IgD-negative memory B cell (primary cell): ENCODE measurements around the gene CADPS. TPM values are rescaled to one million over a fixed set of nuclear protein-coding genes. Genes with fewer than 3 reads are reported as not detected.
A peak's percentile ranks its signal among the peaks of the same experiment; 100 is the strongest.

Source experiments
- H3K27ac Mint-ChIP-seq, 3 donors: one replicate each; pipeline ENCODE4 v1.8.0; 2020 to 2022; ENCODE audit warnings: mild to moderate bottlenecking in 3 of 3, mixed read lengths in 3 of 3, moderate library complexity in 1 of 3
- H3K27me3 Mint-ChIP-seq: one replicate; pipeline ENCODE4 v1.8.0; 2021; ENCODE audit warnings: mixed read lengths
- H3K36me3 Mint-ChIP-seq: one replicate; pipeline ENCODE4 v1.8.0; 2020; ENCODE audit warnings: mild to moderate bottlenecking, mixed read lengths
- H3K4me1 Mint-ChIP-seq, 3 donors: one replicate each; pipeline ENCODE4 v1.8.0; 2020 to 2022; ENCODE audit warnings: mixed read lengths in 3 of 3, mild to moderate bottlenecking in 1 of 3
- H3K4me3 Mint-ChIP-seq, 4 donors: one replicate each; pipeline ENCODE4 v1.8.0; 2020 to 2022; ENCODE audit warnings: mild to moderate bottlenecking in 4 of 4, mixed read lengths in 4 of 4, moderate library complexity in 3 of 4
- H3K9me3 Mint-ChIP-seq, 3 donors: one replicate each; pipeline ENCODE4 v1.8.0; 2020 to 2021; ENCODE audit warnings: mixed read lengths in 3 of 3, mild to moderate bottlenecking in 1 of 3
- polyA plus RNA-seq: library from polyadenylated mRNA; unstranded; fragments of 300-500 nt; fragmentation: Illumina TruSeq; gene quantifications from one replicate; pipeline ENCODE4 v1.2.3, GENCODE V29; 2021

The CADPS gene
- polyA plus RNA-seq, 1 donor from 2014 or later = not detected

DNA sequence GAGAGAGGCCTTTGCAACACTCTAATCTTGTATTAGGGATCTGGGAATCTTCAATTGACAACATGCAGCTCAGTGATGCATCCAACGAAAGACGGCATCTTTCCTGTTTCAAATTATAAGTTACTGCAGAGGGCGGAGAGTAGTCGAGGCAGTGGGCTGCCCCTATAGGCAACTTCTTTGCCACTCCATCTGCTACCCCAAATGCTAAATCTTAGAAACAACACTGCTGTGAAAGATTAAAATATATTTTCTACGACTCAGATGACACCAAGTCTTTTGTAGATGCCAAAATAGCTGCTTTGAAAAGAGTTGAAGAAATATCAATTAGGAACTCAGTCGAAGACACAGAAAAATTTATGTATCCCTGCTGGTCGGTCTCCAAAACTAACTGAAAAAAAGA lies 340.9 kb downstream of the CADPS start:
- H3K4me1 Mint-ChIP-seq = peaks cover 0 to 3% (median 0%) of the 10 kb centered on the region in 3 donors
- H3K27me3 Mint-ChIP-seq = peaks cover 3% of the 10 kb centered on the region
- peak overlapping the region in 1 of 3 donors; percentile 54 for H3K27ac Mint-ChIP-seq
- H3K36me3 Mint-ChIP-seq = no peaks in the 10 kb centered on the region
- H3K4me3 Mint-ChIP-seq = no peak overlapping the region
- peaks cover 0 to 5% (median 3%) of the 10 kb centered on the region in 3 donors for H3K9me3 Mint-ChIP-seq

- no peak overlapping the region for H3K27ac Mint-ChIP-seq
- peaks cover 0 to 5% (median 3%) of the 10 kb centered on the region in 3 donors for H3K9me3 Mint-ChIP-seq
- no peaks in the 10 kb centered on the region for H3K36me3 Mint-ChIP-seq
- H3K4me1 Mint-ChIP-seq = peaks cover 0 to 3% (median 0%) of the 10 kb centered on the region in 3 donors
- H3K27me3 Mint-ChIP-seq = peaks cover 3% of the 10 kb centered on the region
- no peak overlapping the region for H3K4me3 Mint-ChIP-seq
Observed at GRCh38 chr3:62532796-62533195, 342.4 kb downstream of the CADPS start.

DNA sequence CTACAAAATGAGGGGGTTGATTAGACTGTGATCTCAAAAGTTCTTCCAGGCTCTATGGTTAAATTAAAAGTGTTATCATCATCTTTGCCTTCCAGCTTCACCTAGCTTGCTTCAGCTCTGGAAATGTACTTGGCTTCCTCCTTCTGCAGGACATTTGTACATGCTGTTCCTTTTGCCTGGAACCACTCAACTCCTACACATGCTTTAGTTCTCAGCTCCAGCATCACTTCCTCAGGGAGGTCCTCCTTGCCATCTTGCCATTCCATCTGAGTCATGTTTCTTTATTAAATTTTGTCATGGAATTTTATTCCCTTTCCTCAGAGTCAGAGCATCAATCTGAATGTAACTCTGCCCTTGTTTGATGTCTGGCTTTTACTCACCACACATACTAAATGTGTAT lies 343.2 kb downstream of the CADPS start:
- H3K4me3 Mint-ChIP-seq = no peak overlapping the region
- H3K9me3 Mint-ChIP-seq = peaks cover 0 to 5% (median 3%) of the 10 kb centered on the region in 3 donors
- H3K27me3 Mint-ChIP-seq = peaks cover 3% of the 10 kb centered on the region
- no peaks in the 10 kb centered on the region for H3K36me3 Mint-ChIP-seq
- no peak overlapping the region for H3K27ac Mint-ChIP-seq
- peaks cover 0 to 3% (median 0%) of the 10 kb centered on the region in 3 donors for H3K4me1 Mint-ChIP-seq

DNA sequence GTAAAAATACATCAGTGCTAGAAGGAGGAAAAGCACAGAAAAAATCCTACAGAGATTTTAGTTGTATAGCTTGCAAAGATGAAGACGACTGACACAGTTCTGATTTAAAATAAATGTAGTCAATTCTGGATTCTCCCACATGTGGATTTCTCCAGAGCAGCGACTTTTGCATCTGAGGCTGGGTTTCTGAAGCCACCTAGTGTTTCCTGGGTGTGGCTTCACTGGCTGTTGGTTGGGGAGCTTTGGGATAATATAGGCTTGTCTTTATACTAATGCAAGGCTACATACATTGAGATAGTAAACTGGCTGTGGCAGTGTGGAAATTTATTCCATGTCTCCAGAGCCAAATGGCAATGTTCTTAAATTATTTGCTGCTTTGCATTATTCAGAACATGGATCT lies 343.7 kb downstream of the CADPS start:
- Mint-ChIP-seq H3K4me3 (peak overlapping the region in 1 of 4 donors; percentile 54), H3K27ac (no peak overlapping the region), H3K36me3 (no peaks in the 10 kb centered on the region), H3K9me3 (peaks cover 0 to 5% (median 3%) of the 10 kb centered on the region in 3 donors), H3K4me1 (peaks cover 0 to 3% (median 0%) of the 10 kb centered on the region in 3 donors), H3K27me3 (peaks cover 3% of the 10 kb centered on the region)

DNA sequence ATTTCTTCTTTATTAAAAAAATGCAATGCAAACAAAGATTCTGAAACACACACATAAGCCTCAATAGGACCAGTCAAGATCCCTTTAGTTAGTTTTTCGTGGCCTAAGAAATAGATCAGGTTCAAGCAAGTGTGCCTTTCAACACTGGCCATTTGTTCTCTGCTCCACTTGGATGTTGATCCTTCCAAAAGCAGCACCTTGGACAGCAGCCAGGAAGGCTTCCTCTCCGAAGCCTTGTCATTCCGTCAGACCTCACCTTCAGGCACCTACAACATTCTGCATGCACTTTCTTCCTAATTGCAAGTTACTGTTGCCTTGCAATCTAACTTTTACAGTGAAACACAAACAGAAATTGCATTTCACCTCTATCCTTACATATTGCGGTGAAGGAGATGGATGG lies 346.0 kb downstream of the CADPS start:
- Mint-ChIP-seq H3K27ac (no peak overlapping the region), H3K4me1 (peaks cover 0 to 4% (median 0%) of the 10 kb centered on the region in 3 donors), H3K4me3 (no peak overlapping the region), H3K9me3 (peaks cover 0 to 5% (median 3%) of the 10 kb centered on the region in 3 donors), H3K36me3 (no peaks in the 10 kb centered on the region), H3K27me3 (peaks cover 3% of the 10 kb centered on the region)

DNA sequence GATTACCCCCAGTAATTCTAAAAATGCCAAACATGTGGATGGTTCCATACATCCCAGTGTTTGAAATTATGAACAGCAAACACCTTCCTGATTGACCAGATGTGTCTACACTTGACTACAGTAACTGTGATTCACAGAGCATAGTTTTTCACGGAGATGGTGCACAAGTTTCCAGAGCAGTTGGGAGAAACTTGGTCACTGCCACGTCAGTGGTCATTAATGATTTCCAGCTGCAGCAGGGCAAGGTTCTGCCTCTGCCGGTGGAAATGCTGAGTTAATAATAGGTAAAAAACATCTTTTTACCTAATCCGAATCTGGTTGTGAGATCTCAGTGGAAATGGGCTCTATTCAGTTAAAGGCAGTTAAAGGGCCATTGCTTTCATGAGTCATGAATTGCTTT lies 347.7 kb downstream of the CADPS start:
- H3K9me3 Mint-ChIP-seq = no peaks in the 10 kb centered on the region
- no peak overlapping the region for H3K4me3 Mint-ChIP-seq
- H3K27ac Mint-ChIP-seq = no peak overlapping the region
- no peaks in the 10 kb centered on the region for H3K36me3 Mint-ChIP-seq
- peaks cover 0 to 2% (median 0%) of the 10 kb centered on the region in 3 donors for H3K4me1 Mint-ChIP-seq
- H3K27me3 Mint-ChIP-seq = no peaks in the 10 kb centered on the region

DNA sequence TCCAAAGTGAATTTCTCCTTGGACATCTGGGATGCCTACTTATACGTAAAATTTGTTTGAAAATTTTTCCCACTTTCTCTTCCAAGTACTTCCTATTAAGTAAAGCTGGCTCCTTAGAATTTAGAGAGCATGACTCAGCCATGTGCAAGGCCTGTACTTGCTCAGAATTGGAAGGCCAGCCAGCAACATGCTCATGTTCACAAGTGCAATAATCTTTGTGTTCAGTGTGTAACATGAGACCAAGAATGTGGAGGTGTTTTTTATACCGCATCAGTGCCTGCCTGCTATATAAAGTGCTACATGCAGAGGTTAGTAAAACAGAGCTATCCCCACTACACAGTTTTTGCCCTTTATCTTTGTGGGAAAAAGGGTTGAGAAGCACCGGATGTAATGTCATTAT lies 349.9 kb downstream of the CADPS start:
- Mint-ChIP-seq H3K27ac (no peak overlapping the region), H3K27me3 (no peaks in the 10 kb centered on the region)

DNA sequence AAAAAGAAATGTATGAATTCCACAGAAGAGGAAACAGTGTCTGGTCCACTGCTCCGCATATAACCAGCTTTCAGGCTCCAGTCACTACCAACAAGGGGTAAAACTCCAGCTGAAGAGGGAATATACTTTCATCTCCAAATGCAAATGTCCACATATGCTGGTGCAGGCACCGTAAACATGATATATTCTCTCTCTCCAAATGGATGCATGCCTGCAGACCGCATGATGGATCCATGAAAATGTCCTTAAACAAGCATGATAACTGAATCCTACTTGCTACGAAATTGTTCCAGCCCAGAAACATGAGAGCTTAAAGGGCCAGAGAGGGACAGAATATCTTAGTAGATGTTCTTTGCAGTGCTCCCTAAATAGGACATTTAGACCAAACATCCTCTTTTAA lies 351.5 kb downstream of the CADPS start:
- Mint-ChIP-seq H3K4me1 (peaks cover 0 to 2% (median 0%) of the 10 kb centered on the region in 3 donors), H3K27me3 (no peaks in the 10 kb centered on the region), H3K36me3 (no peaks in the 10 kb centered on the region), H3K4me3 (no peak overlapping the region), H3K27ac (no peak overlapping the region), H3K9me3 (no peaks in the 10 kb centered on the region)

More for the DNA sequence above, 349.9 kb downstream of the CADPS start:
- no peak overlapping the region for H3K4me3 Mint-ChIP-seq
- no peaks in the 10 kb centered on the region for H3K9me3 Mint-ChIP-seq
- peaks cover 0 to 2% (median 0%) of the 10 kb centered on the region in 3 donors for H3K4me1 Mint-ChIP-seq
- H3K36me3 Mint-ChIP-seq = no peaks in the 10 kb centered on the region

DNA sequence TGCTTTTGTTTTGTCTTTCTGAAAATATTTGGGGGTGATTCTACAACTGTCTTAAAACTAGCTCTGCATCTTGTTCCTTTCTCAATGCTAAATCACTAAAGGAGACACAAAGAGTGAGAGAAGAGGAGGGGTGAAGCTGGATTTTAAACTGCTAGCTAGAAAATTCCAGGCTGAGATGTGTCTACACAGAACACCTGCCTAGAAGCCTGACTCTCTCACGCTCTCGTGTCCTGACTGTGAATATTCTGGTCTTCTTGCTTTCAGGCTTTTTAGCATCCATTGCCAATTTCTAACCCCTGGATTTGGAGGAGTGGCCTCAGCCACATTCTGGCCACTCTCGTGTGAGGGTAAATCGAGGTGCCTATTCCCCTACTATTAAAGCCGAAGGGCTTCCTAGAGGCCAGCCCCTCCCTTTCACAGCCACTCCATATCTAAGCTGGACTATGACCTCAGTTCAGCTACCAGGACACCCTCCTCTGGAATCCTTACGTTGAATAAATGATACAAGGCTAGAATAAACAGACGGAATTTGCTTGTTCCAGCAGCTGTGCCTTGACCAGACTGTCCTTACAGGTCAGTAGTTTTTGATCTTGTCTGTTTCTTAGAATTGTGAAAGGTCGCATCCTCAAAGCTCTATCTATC lies 353.6 kb downstream of the CADPS start:
- no peaks in the 10 kb centered on the region for H3K36me3 Mint-ChIP-seq
- no peaks in the 10 kb centered on the region for H3K9me3 Mint-ChIP-seq
- H3K4me1 Mint-ChIP-seq = peaks cover 0 to 2% (median 0%) of the 10 kb centered on the region in 3 donors
- H3K27me3 Mint-ChIP-seq = no peaks in the 10 kb centered on the region
- H3K4me3 Mint-ChIP-seq = no peak overlapping the region
- H3K27ac Mint-ChIP-seq = no peak overlapping the region

DNA sequence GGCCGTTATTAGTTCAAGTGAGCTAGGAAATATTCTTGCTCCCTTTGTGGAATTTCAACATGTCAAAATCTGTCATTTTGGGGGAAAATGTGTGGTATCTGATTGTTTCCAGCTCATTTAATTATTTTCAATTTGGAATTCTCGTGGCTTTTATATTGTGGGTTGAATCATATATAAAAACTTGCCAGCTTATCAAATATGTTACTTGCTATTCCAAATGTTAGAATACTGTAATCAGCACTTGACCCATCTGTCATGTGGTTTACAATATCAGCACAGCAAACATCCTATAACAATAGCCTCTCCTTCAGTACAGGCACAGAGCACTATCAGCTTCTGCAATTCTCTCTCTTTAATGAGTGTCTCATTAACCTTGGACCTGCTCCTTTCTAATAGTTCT lies 371.7 kb downstream of the CADPS start:
- Mint-ChIP-seq H3K4me3 (no peak overlapping the region), H3K4me1 (peaks cover 0 to 3% (median 0%) of the 10 kb centered on the region in 3 donors), H3K27me3 (no peaks in the 10 kb centered on the region), H3K27ac (no peak overlapping the region), H3K9me3 (no peaks in the 10 kb centered on the region), H3K36me3 (no peaks in the 10 kb centered on the region)

GRCh38 chr3:62502315-62503300 lies 372.6 kb downstream of the CADPS start:
- Mint-ChIP-seq H3K9me3 (no peaks in the 10 kb centered on the region), H3K4me1 (peaks cover 0 to 3% (median 0%) of the 10 kb centered on the region in 3 donors), H3K27me3 (no peaks in the 10 kb centered on the region), H3K4me3 (no peak overlapping the region), H3K27ac (no peak overlapping the region), H3K36me3 (no peaks in the 10 kb centered on the region)

DNA sequence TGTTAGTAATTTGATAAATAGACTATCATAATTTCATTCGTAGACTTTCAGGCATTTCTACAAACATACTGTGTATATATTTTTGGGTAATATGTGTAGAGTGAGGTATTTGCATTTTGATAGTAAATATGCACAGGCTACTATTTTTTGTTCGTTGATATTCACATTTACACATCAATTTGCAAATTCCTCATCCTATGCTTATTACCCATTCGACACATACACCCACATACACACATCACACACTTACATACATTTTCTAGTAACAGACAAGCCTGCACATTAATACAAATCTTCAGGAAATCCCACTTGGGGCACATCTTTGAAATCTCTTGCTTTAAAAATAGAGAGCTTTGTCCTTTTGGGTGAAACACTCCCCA lies 373.9 kb downstream of the CADPS start:
- H3K4me3 Mint-ChIP-seq = no peak overlapping the region
- H3K9me3 Mint-ChIP-seq = no peaks in the 10 kb centered on the region
- H3K27ac Mint-ChIP-seq = no peak overlapping the region
- H3K4me1 Mint-ChIP-seq = peaks cover 0 to 3% (median 0%) of the 10 kb centered on the region in 3 donors
- H3K36me3 Mint-ChIP-seq = no peaks in the 10 kb centered on the region
- no peaks in the 10 kb centered on the region for H3K27me3 Mint-ChIP-seq

DNA sequence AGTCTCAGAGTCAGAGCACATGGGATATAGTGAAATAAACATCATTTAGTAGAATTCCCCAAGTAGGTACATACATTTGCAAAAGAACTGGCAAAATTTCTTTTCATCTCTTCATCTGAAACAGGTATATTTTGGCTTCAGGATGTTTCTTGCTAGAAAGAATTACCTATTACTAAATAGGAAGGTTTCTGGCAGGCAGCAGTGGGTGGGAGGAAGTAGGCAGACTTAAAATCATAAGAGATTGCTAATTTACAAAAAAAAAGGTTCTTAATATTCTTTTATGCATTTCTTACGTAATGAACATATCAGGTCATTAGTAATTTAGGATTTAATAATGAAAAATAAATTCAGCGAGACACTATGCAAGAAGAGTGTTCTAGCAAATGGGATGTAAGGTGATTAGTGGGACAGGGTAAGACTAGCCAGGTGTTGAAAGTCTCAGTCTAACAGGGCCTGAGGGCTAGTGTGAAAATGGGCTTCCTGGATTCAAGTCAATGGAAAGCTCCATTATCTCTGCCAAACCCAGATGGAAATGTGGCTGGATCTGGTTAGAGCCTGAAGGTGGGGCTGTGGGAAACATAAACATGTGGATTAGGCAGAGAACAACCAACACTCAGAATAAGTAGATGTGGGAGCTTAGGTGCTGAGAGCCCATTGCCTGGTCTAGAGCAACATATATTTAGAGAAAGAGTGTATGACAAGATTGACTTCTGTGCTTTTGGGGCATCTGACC lies 374.5 kb downstream of the CADPS start:
- no peaks in the 10 kb centered on the region for H3K27me3 Mint-ChIP-seq
- no peaks in the 10 kb centered on the region for H3K36me3 Mint-ChIP-seq
- H3K4me3 Mint-ChIP-seq = no peak overlapping the region
- H3K4me1 Mint-ChIP-seq = peaks cover 0 to 3% (median 0%) of the 10 kb centered on the region in 3 donors
- H3K27ac Mint-ChIP-seq = no peak overlapping the region
- H3K9me3 Mint-ChIP-seq = no peaks in the 10 kb centered on the region

GRCh38 chr3:62497156-62497555 lies 378.1 kb downstream of the CADPS start:
- no peaks in the 10 kb centered on the region for H3K27me3 Mint-ChIP-seq
- no peak overlapping the region for H3K27ac Mint-ChIP-seq
- no peaks in the 10 kb centered on the region for H3K36me3 Mint-ChIP-seq
- H3K9me3 Mint-ChIP-seq = peaks cover 0 to 2% (median 0%) of the 10 kb centered on the region in 3 donors
- H3K4me1 Mint-ChIP-seq = no peaks in the 10 kb centered on the region
- H3K4me3 Mint-ChIP-seq = no peak overlapping the region

GRCh38 chr3:62496503-62496902 lies 378.7 kb downstream of the CADPS start:
- peaks cover 0 to 2% (median 0%) of the 10 kb centered on the region in 3 donors for H3K9me3 Mint-ChIP-seq
- H3K4me1 Mint-ChIP-seq = no peaks in the 10 kb centered on the region
- H3K27me3 Mint-ChIP-seq = no peaks in the 10 kb centered on the region
- no peak overlapping the region for H3K27ac Mint-ChIP-seq
- no peaks in the 10 kb centered on the region for H3K36me3 Mint-ChIP-seq
- no peak overlapping the region for H3K4me3 Mint-ChIP-seq
